Right kidney (tissue), 1 donor: ENCODE measurements around the gene TIMP3.
"Not testable (repeated sequence)": the region's sequence is repeated elsewhere in the genome, so short reads cannot be mapped to it uniquely, and the experiment has no call there.

Experiments
- DNase-seq: peaks from one replicate; pipeline ENCODE4 v3.0.0-alpha.2; 2016

TIMP3 gene

DNA sequence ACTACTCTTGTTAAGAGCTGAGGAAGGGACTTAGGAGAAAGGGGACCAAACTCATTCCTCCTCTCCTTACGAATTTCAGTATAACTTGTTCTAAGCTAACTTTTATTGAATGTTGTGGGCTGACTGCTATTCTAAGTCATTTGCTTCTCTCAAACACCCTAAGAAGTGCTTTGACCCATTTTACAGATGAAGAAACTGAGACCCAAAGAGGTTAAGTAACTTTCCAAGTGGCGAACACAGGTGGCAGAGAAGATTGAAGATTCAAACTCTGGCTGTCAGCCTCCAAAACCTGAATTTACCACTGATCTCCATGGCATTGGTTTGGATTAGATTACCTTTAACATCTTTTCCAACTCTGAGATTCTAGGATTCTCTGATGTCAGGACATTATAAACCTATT, 52.2 kb downstream of the TIMP3 start:
- DNase-seq, result no peak

DNA sequence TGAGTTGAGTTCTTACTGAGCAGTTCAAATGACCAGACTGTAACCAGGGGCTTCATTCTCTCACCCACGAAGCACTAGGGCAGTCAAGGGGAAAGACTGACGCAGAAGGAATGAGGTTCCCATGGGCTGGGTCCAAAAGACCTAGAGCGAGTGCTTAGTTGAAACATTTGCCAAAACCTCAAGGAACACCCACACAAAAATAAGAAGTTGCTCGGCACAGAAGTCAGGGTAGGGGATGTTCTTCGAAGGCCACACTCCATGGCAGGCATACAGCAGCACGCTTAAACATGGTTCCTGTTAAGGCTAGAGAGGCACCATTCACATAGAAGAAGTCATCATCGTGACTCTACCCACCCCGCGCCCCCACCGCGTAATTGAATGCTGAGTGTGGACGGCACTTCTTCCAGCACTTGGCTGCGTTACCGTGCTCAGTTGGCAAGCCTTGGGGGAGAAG, 52.9 kb downstream of the TIMP3 start:
- DNase-seq, result no peak

DNA sequence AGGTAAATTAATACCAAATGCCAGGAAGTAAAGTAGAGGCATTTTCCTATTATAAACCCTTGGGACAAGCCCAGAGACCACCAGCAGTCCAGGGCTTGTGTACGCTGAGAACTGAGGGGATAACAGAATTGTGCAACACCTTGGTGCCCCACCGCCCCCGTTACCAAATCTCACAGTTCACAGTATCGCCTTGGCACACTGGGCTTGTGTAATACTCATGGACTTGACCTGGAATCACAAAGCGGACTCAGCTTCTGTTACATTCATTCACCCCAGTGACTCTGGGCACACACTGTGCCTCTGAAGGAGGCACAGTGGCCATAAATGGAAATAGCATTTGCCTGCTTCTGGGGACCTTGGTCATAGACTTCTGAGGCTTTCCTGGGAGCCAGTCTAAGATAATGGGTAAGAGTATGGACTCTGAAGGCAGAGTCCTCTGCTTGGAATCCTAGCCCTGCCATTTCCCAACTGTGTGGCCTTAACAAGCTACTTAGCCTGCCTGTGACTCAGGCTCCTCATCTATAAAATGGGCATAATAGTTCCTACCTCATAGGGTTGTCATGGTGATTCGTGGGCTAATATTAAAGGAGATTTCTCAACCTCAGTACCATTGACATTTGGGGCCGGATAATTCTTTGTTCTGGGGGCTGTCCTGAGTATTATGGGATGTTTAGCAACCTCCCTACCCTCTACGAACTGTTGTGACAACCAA, 53.7 kb downstream of the TIMP3 start:
- DNase-seq, result no peak

DNA sequence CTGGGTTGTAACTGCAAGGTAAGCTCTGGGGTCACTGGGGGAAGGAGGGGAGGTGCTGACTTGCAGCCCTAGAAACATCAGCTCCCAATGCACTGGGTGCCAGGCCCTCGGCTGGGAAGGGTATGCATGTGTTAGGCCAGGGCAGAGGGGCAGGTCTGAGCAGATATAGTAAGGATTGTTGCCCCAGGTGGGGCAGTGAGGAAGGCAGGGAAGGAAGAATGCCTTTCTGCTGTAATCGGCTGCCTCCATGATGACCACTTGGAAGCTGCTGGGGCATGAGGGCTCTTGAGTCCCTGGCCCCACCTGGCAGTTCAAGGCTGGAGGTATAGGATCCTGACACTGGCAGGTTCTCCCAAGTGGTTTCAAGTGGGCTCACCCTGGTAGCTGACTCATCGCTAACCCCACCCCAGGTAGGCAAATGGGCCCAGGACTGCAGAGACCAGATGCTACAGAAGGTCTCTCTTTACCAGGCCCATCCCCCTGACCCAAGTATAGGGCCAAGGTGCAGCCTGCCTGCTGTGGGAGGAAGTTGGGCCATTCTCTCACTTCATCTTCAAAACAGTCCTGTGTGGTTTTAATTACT, 56.7 kb downstream of the TIMP3 start:
- no peak for DNase-seq

DNA sequence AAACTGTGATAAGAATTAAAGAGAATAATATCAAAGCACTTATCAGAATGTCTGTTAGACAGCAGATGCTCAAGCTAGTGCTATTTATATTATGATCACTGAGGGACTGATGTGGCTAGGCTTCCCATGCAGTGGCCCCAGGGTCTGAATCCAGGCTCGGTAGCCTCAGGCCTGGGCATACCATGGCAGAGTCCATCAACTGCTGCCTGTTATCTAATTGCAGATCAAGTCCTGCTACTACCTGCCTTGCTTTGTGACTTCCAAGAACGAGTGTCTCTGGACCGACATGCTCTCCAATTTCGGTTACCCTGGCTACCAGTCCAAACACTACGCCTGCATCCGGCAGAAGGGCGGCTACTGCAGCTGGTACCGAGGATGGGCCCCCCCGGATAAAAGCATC, 57.5 kb downstream of the TIMP3 start:
- DNase-seq, result no peak

DNA sequence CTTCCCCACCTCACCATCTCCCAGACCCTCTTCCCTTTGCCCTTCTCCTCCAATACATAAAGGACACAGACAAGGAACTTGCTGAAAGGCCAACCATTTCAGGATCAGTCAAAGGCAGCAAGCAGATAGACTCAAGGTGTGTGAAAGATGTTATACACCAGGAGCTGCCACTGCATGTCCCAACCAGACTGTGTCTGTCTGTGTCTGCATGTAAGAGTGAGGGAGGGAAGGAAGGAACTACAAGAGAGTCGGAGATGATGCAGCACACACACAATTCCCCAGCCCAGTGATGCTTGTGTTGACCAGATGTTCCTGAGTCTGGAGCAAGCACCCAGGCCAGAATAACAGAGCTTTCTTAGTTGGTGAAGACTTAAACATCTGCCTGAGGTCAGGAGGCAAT, 58.2 kb downstream of the TIMP3 start:
- DNase-seq, result no peak

DNA sequence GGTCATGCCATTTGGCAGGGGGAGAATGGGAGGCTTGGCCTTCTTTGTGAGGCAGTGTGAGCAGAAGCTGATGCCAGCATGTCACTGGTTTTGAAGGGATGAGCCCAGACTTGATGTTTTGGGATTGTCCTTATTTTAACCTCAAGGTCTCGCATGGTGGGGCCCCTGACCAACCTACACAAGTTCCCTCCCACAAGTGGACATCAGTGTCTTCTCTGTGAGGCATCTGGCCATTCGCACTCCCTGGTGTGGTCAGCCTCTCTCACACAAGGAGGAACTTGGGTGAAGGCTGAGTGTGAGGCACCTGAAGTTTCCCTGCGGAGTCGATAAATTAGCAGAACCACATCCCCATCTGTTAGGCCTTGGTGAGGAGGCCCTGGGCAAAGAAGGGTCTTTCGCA, 59.8 kb downstream of the TIMP3 start:
- no peak for DNase-seq

DNA sequence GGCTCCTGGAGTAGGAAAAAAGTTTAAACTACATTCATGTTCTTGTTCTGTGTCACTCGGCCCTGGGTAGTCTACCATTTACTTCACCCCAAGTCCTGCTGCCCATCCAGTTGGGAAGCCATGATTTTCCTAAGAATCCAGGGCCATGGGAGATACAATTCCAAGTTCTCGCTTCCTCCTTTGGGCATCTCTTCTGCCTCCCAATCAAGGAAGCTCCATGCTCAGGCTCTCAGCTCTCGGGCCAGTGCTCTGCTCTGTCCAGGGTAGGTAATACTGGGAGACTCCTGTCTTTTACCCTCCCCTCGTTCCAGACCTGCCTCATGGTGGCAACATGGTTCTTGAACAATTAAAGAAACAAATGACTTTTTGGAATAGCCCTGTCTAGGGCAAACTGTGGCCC, 60.6 kb downstream of the TIMP3 start:
- no peak for DNase-seq

DNA sequence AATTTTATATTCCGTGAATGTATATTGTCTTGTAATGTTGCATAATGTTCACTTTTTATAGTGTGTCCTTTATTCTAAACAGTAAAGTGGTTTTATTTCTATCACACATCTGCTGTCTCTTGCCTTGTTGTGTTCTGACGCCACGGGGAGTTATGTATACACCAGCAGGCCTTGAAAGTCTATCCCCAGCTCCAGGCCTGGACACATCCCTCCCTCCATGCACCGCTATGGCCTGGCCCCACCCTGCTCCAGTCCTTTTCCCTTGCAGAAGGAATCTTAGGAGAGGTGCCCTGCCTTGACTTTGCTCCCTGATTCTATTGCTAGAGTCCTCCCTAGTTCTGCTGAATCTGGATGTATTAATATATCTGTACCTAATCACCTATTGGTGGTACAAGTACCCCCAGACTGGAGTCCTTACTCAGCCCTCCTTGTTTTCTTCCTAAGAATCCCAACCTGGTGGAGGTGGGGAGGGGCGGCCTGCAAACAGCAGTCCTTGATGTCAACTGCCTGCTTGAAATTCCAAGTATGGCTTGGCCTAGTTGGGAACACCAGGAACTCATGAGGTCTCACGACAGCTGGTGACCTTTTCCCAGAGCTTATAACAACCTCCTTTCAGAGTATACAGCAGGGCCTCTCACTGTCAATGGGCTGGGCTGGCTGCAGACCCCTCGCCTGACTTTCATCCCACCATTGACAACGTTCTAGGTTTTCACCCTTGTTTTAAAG, 61.6 kb downstream of the TIMP3 start:
- no peak for DNase-seq

DNA sequence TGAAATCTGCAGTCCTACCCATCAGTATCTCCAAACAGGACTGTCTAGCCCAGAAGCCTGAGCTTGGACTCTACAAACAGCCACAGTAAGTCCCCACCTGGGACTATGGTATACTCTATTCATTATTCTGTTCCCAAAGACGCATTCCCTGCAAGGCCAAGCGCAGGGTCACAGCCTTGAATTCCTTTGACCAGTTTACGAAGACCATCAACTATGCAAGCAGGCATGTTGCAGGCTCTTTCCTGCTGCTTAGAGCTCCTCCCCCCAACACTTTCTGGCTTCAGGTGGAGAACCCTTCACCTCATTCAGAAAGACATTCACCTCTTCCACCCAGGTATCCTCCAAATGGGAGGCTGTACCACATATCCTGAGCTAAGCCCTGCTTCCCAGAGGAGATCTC, 62.5 kb downstream of the TIMP3 start:
- DNase-seq, result no peak

DNA sequence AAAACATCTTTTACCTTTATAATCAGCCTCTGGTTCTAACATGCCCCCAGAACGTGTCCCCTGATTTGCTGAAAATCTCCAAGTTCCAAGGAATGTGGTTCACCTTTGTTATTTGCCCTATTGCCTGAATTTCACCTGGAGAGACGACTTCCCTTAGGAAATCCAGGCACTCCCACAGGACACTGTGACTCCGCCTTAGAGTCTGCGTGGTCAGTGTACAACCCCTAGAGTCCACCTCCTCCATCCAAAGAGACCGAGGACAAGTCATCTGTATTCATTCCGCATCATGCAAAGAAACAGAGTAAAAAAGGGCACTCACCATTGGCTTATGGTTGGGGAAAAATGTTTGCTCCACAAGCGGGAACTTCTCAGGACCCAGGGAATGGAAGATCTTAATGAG, 63.1 kb downstream of the TIMP3 start:
- no peak for DNase-seq

DNA sequence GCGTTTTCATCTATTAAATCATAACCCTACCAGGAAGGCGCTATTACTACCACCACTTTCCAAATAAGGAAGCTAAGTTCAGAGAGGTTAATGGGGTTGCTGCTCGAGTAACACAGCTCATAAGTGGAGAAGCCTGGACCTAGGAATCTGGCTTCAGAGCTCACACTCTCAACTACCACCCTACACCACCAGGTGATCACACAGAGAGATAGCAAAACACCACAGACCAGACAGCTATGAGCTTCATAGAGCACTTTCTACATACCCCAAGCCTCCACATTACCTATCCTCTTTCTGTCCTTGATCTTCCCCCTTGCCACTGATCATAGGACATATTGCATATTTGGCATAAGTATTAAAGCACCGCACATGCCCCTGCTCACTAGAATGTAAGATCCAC, 65.4 kb downstream of the TIMP3 start:
- no peak for DNase-seq

DNA sequence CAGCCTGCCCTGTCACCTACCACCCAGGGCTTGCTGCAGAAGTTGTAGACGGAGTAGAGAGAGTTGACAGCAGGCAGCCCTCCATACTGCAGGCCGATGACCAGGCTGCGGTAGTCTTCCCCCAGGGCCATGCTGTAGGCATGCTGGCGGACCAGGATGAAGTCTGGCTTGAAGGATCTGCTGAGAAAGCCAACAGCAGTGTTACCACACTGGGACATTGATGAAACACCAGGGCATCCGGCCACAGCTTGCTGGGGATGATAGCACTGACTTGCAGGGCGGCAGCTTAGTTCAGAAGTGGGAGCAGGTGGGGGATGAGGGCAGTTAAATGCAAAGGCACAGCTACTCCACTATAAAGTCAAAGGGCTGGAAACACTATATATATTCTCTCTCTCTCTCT, 67.4 kb downstream of the TIMP3 start:
- DNase-seq, result no peak

DNA sequence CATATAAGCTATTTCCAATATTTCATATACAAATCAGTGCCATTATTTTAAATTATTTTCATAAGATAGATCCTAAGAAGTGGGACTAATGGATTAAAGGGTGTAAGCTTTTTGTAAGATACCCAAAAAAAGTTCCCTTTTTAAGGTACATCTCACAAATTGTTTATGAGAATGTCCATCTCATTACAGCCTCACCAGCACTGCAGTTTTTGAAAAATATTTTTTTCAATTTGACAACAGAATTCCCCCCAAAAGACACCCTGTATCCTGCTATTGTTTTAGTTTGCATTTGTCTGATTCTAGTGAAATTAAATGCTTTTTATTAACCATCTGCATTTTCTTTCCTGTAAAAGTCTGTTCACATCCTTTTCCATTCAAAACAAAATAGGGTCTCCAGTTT, 69.0 kb downstream of the TIMP3 start:
- DNase-seq, result no peak

DNA sequence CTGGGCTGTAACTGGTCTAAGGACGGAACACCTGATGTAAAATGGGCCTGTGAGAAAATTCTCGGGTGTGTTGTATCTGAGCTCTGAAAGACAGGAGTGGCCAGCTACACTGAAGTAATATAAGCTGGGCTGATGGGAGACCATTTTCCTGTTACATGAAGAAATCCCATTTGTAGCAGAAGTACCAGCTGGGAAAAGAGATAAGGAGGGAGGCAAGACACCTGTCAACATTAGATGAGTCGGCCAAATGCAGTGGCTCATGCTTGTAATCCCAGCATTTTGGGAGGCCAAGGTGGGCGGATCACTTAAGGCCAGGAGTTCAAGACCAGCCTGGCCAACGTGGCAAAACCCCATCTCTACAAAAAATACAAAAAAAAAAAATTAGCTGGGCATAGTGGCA, 72.1 kb downstream of the TIMP3 start:
- not testable (repeated sequence) for DNase-seq

DNA sequence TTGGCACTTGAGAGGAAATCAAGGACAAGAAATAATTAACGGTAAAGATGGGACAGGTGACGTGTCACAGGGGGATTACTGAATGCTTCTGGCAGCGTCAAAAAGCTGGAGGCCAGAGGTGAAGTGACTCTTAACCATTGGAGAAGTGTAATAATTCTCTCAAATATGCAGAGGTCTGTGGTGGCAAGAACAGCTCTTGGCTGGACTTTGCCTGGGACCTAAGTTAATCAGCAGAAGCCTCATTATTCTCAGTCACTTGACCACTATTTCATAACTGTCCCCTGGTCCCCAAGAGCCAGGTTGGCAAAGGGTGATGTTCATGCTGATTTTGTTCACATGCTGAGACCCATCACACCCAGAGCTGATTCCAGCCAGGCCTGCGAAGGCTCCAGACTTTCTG, 72.9 kb downstream of the TIMP3 start:
- no peak for DNase-seq

DNA sequence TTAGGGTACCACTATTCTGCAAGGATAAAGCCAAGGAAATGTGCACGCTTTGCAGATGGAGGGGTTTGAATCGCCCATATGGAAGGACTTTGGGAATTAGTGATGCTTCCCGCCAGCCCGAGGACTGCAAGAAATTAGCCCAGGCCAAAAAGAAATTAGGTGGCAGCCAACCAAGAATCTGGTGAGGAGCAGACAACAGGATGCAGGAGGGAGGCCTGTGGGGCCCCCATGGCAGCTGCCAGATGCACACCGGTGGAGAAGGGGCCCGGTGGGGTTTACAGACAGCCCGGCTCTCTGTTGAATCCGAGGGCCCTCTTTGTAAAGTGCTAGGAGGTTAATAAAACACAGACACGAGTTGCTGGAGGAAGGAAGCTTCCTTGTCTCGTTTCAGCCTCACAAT, 73.5 kb downstream of the TIMP3 start:
- no peak for DNase-seq

DNA sequence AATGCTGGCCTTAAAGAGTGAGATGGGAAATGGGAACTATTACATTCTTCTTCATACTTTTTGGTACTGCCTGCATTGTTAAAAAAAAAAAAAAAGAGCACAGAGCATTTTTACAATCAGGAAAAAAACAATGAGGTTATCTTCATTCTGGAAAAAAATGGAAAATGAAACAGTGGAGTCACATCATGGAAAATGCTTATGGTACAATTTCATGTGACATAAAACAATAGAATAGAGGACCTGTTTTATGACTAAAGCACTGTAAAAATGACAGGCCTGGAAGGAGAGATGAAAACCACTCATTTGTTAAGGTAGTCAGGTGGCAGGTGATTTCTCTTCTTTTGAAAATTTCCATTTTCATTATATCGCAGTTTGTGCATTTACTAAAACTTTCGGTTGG, 75.0 kb downstream of the TIMP3 start:
- DNase-seq, result no peak

DNA sequence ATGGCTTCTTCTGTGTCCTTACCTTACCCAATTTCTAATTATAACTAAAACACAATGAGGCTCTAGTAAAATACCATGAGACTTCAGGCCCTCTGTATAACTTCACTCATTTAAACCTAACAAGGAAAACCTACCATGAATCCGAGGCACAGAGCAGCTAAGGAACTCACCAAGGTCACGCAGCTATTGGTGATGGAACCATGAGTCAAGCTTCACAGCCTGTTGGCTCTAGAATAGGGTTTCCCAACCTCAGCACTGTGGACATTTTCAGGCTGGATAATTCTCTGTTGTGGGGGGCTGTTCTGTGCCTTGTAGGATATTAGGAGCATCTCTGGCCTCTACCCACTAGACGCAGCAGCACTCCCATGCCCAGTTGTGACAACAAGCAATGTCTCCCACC, 75.7 kb downstream of the TIMP3 start:
- DNase-seq, result no peak

DNA sequence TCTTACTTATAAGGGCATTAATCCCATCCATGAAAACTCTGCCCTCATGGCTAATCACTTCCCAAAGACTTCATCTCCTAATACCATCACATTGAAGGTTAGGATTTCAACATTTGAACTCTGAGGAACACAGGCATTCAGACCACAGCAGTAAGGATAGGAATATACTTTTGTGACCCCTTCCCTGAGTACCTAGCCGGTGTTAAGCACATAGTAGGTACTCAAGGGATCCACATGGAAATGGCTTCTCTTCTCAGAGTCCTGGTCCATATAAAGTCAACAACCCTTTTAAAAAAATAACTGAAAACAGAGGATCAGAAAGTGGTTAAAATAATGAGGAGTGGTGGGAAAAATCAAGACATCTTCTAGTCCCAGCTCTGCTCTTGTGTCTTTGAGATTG, 78.0 kb downstream of the TIMP3 start:
- DNase-seq, result no peak

DNA sequence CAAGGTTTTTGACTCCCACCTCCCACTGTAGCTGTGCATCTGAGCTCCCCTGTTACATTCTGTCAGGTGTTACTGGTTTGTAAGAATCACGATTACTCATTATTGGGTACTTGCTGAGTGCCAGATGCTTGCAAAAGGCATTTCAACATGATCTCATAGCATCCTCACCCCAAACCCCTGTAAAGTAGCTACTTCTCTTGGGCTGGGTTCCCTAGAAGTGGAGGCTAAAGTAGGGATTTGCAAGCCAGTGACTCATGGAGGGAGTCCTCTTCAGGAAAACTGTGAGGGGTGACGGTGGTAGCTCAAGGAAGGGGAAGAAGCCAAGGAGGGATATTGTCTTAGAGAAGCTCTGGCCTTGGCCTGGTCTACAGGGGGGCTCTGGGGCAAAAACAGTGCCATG, 78.6 kb downstream of the TIMP3 start:
- no peak for DNase-seq

DNA sequence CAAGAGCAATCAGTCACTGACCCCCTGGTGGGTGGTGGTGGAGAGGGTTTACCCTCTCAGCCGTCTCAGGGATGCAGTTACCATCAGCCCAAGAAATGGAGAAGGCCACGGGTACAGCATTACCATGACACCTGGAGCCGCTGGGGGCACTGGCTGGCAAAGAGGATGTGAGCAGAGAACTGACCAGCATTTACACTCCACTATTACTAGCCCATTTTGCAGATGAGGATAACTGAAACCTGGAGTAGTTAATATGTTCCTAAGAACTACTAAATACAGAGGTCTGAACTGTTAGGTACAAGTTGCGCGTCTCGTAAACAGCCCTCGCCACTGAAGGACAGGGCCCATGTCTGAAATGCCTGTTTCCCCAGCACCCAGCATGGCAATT, 79.0 kb downstream of the TIMP3 start:
- DNase-seq, result no peak

DNA sequence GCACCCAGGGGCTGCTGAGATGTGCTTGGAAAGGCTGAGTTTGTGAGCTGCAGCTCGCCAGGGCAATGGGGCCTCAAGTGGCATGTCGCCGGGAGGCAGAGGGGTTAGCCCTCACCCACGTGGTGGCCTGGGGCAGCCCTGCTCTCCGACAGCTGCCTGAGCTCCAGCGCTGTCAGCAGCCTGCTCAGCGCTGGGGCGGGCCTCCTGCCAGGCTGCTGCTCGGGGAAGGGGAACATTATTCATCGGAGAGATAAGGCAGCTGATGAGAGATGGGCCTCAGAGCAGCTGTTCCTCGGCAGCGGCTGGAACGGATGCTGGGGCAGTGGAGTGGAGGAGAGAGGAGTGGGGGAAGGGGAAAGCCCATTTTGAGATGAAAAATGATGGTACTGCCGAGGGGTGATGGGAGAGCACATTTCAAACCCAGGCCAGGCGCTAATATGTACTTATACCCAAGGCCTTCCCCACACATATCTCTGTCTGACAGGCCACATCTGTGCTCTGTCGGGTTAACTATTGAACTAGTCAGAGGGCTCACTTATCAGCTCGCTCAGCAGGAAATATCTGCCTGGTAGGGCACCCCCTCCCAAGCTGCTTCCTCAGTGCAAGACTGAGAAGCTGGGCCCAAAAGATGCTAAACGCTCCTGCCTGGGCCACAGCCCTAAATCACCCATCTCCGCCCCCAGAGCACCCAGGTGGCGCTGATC, 79.5 kb downstream of the TIMP3 start:
- peak; percentile 80 for DNase-seq
